Measurements from ENCODE around the gene DEPDC4.

Gene DEPDC4

DNA sequence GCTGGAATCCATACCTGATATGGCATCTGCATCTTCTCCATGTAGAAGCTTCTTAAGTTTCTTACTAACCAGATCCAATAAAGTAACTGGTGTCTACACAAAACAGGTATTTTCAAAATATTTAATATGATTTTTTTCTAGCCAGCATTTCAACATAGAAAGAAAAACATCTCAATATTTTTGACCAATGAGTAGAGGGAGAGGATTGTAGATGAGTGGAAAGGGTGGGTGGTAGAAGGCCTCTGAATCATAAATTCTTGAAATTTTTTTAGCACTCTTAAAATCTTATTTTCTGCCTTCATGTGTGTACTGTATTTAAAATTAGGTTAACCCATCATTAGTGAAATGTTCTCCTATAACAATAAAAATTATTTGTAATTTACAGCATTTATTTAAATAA is 18.0 kb downstream of the DEPDC4 start:
- no peak for DNase-seq (ENCODE audit: extremely low spot score)
- ChIA-PET POLR2A (no interaction called here), CTCF (no interaction called here)
- no peak for TF ChIP-seq FOXK2 (IDR thresholded peaks at IDR 0.05)
- no peak for TF ChIP-seq L3MBTL2 (conservative IDR thresholded peaks at IDR 0.05)
- no peak for TF ChIP-seq FOXM1 (IDR thresholded peaks at IDR 0.05; ENCODE audit: borderline replicate concordance)
- no peak for TF ChIP-seq ZNF384 (IDR thresholded peaks at IDR 0.05)
- TF ChIP-seq HDGF (IDR thresholded peaks at IDR 0.05; ENCODE audit: borderline replicate concordance), result no peak
- no peak for TF ChIP-seq SUZ12 (IDR thresholded peaks at IDR 0.05)
- TF ChIP-seq CTBP1 (IDR thresholded peaks at IDR 0.05; ENCODE audit: borderline replicate concordance), result no peak

DNA sequence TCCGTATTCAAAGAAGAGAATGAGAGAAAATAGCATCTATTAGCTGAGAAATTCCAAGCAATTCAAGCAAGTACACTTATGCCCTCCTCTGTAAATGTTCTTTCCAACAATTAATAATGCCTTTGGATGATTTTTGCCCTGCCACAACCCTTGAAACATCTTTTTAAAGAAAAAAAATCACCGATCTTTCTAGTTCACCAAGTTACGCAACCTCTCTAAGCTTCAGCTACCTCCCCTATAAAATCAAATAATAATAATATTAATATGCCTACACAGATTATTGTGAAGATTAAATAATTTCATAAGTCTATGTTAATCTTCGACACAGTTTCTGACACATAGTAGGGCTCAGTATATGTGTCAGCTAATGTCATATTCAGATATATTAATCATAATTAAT is 19.1 kb downstream of the DEPDC4 start:
- CTCF ChIA-PET, result no interaction called here
- TF ChIP-seq HDGF (IDR thresholded peaks at IDR 0.05; ENCODE audit: borderline replicate concordance) (no peak), LEF1 (IDR thresholded peaks at IDR 0.05; ENCODE audit: borderline replicate concordance) (no peak), ZNF384 (IDR thresholded peaks at IDR 0.05) (no peak), NFRKB (IDR thresholded peaks at IDR 0.05) (no peak), FOXA1 (IDR thresholded peaks at IDR 0.05) (no peak), BHLHE40 (IDR thresholded peaks at IDR 0.05; ENCODE audit: borderline replicate concordance) (no peak), ARNT (IDR thresholded peaks at IDR 0.05) (no peak), CTBP1 (IDR thresholded peaks at IDR 0.05; ENCODE audit: borderline replicate concordance) (no peak), ELF4 (IDR thresholded peaks at IDR 0.05) (no peak), SP1 (IDR thresholded peaks at IDR 0.05) (no peak), FOXK2 (IDR thresholded peaks at IDR 0.05) (no peak), TARDBP (IDR thresholded peaks at IDR 0.05) (no peak), SUZ12 (IDR thresholded peaks at IDR 0.05) (no peak), L3MBTL2 (conservative IDR thresholded peaks at IDR 0.05) (no peak), FOXM1 (IDR thresholded peaks at IDR 0.05; ENCODE audit: borderline replicate concordance) (no peak)
- TF ChIP-seq, protein P1, sequence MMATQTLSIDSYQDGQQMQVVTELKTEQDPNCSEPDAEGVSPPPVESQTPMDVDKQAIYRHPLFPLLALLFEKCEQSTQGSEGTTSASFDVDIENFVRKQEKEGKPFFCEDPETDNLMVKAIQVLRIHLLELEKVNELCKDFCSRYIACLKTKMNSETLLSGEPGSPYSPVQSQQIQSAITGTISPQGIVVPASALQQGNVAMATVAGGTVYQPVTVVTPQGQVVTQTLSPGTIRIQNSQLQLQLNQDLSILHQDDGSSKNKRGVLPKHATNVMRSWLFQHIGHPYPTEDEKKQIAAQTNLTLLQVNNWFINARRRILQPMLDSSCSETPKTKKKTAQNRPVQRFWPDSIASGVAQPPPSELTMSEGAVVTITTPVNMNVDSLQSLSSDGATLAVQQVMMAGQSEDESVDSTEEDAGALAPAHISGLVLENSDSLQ (IDR thresholded peaks at IDR 0.05), result no peak
- no peak for DNase-seq (ENCODE audit: extremely low spot score)
- POLR2A ChIA-PET, result no interaction called here

DNA sequence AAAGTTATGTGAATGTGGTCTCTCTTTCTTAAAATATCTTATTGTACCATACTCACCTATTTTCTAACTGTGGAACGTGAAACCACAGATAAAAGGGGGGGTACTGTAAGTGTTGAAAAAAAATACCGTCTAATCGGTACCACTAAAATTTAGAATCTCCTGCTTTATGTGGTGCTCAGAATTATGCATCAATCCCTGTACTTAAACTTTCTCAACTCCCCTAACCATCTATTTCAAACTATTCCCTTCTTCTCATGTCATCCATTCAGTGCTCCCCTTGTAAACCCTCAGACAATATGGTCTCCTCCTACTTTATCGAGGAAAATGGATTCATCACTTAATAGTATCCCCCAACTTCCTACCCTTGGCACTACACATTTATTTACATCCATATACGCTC is 23.7 kb downstream of the DEPDC4 start:
- TF ChIP-seq HDGF (IDR thresholded peaks at IDR 0.05; ENCODE audit: borderline replicate concordance), result no peak
- no peak for TF ChIP-seq BHLHE40 (IDR thresholded peaks at IDR 0.05; ENCODE audit: borderline replicate concordance)
- TF ChIP-seq CTBP1 (IDR thresholded peaks at IDR 0.05; ENCODE audit: borderline replicate concordance), result no peak
- TF ChIP-seq ARNT (IDR thresholded peaks at IDR 0.05), result no peak
- TF ChIP-seq L3MBTL2 (conservative IDR thresholded peaks at IDR 0.05), result no peak
- ChIA-PET CTCF (no interaction called here), POLR2A (no interaction called here)
- no peak for DNase-seq (ENCODE audit: extremely low spot score)

DNA sequence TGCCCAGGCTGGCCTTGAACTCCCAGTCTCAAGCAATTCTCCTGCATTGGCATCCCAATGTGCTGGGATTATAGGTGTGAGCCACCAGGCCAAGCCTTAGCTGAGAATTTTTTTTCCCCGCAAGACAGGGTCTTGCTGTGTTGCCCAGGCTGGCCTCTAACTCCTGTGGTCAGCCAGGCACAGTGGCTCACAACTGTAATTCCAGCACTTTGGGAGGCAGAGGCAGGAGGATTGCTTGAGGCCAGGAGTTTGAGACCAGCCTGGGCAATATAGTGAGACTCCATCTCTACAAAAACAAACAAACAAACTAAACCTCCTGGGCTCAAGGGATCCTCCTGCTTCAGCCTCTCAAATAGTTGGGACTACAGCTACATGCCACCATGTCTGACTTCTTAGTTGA is 27.3 kb downstream of the DEPDC4 start:
- no peak for DNase-seq (ENCODE audit: extremely low spot score)

DNA sequence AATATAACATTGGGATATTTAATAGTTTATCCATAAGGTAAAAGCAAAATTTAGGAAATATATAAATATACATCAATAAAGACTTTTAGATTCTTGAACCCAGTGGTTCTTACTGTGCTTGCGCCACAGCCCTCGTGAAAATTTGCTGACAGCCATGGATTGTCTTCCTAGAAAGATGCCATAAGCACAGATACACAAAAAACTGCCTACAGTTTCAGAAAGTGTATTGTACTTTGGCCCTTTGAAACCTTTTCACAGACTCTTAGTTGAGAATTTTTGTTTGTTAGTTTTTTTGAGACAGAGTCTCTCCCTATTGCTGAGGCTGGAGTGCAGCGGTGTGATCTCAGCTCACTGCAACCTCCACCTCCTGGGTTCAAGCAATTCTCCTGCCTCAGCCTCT is 28.1 kb downstream of the DEPDC4 start:
- ChIA-PET CTCF (no interaction called here), POLR2A (no interaction called here)
- TF ChIP-seq ZNF384 (IDR thresholded peaks at IDR 0.05) (no peak), HDGF (IDR thresholded peaks at IDR 0.05; ENCODE audit: borderline replicate concordance) (no peak), NFRKB (IDR thresholded peaks at IDR 0.05) (no peak), FOXK2 (IDR thresholded peaks at IDR 0.05) (no peak), BHLHE40 (IDR thresholded peaks at IDR 0.05; ENCODE audit: borderline replicate concordance) (no peak), TARDBP (IDR thresholded peaks at IDR 0.05) (no peak), SUZ12 (IDR thresholded peaks at IDR 0.05) (no peak), CTBP1 (IDR thresholded peaks at IDR 0.05; ENCODE audit: borderline replicate concordance) (no peak), ELF4 (IDR thresholded peaks at IDR 0.05) (no peak), SP1 (IDR thresholded peaks at IDR 0.05) (no peak), ARNT (IDR thresholded peaks at IDR 0.05) (no peak), LEF1 (IDR thresholded peaks at IDR 0.05; ENCODE audit: borderline replicate concordance) (no peak), FOXA1 (IDR thresholded peaks at IDR 0.05) (no peak), L3MBTL2 (conservative IDR thresholded peaks at IDR 0.05) (no peak), FOXM1 (IDR thresholded peaks at IDR 0.05; ENCODE audit: borderline replicate concordance) (no peak)
- TF ChIP-seq, protein P1 (IDR thresholded peaks at IDR 0.05), result no peak
- DNase-seq (ENCODE audit: extremely low spot score), result no peak

More for the DNA sequence above, 27.3 kb downstream of the DEPDC4 start:
- TF ChIP-seq FOXK2 (IDR thresholded peaks at IDR 0.05), result no peak
- no peak for TF ChIP-seq ELF4 (IDR thresholded peaks at IDR 0.05)
- TF ChIP-seq L3MBTL2 (conservative IDR thresholded peaks at IDR 0.05), result no peak
- TF ChIP-seq CTBP1 (IDR thresholded peaks at IDR 0.05; ENCODE audit: borderline replicate concordance), result no peak
- TF ChIP-seq SP1 (IDR thresholded peaks at IDR 0.05), result no peak
- POLR2A ChIA-PET, result no interaction called here
- CTCF ChIA-PET, result no interaction called here

DNA sequence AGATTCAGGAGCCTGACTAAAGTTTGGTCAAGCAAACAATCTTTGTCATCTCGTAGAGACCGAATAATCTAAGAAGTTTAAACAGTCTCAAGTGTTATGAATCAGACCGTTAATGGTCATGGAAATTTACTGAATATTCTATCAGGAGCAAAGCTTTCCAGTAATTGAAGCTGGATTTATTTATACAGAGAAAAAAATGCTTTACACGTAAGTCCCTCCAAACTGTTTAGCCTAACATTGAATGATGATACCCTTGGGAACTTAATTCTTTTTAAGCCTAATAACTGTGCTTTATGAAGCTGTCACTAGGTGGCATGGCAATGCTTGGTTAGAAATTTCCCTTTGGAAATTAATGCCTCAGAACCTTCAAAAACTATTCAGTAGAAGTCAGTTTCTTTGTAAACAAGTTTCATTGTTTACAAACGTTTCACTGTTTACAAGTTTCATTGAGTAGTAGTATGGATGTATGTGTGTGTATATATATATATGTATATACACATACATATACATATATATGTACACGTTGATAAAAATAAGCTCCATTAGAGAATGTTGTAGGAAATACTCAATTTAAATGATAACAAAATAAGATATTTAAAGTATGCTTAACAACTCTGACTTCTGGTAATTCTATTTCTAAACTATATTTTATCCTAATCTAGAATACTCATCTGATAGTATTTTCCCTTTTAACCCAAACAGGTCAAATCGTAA is 32.1 kb downstream of the DEPDC4 start:
- TF ChIP-seq FOXM1 (IDR thresholded peaks at IDR 0.05; ENCODE audit: borderline replicate concordance), result no peak
- TF ChIP-seq, protein P1 (IDR thresholded peaks at IDR 0.05), result peak; percentile 84

More for the DNA sequence above, 32.1 kb downstream of the DEPDC4 start:
- ChIA-PET POLR2A (interaction anchor here (0.8 to 1.0 kb wide), 2 partner anchors 32 to 110 kb away, joined by 3 to 4 read pairs; partner anchors contain the start of genes DEPDC4 and SCYL2), CTCF (interaction anchor here (0.6 to 2.5 kb wide), 3 partner anchors 9 to 170 kb away, joined by 3 to 13 read pairs (median 3); no protein-coding TSS in a partner anchor)
- peak; percentile 23 for DNase-seq (ENCODE audit: extremely low spot score)
